ENCODE results near the gene SMPD3. TPM values are rescaled to one million over a fixed set of nuclear protein-coding genes. Genes with fewer than 3 reads are reported as not detected.

The SMPD3 gene
- total RNA-seq, 4 donors from 2014 or later, result 19.0 to 353 (median 206) TPM

DNA sequence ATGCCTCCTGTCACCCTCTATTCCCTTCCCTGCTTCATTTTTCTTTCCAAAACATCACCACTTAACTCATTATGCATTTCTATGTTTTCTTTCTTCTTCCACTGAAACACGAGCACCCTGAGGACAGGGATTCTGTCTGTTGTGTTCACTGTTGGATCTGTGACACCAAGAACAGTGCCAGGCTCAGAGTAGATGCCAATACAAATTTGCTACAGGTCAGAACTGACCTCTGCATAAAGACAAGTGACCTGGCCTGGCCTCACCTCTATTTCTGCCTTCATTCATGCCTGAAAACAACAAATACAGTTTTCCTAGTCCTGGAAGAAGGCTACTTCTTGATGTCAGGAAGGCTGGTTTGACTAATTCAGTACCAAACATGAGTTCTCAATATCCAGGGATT, 45.1 kb downstream of the SMPD3 start:
- no peaks in the 10 kb centered on the region for H3K9me3 ChIP-seq
- no peak overlapping the region for H3K27ac ChIP-seq
- H3K27me3 ChIP-seq, result no peaks in the 10 kb centered on the region
- no peaks in the 10 kb centered on the region for H3K36me3 ChIP-seq
- DNase-seq, result no peak
- no peak overlapping the region for H3K4me3 ChIP-seq
- TF ChIP-seq, protein P1, sequence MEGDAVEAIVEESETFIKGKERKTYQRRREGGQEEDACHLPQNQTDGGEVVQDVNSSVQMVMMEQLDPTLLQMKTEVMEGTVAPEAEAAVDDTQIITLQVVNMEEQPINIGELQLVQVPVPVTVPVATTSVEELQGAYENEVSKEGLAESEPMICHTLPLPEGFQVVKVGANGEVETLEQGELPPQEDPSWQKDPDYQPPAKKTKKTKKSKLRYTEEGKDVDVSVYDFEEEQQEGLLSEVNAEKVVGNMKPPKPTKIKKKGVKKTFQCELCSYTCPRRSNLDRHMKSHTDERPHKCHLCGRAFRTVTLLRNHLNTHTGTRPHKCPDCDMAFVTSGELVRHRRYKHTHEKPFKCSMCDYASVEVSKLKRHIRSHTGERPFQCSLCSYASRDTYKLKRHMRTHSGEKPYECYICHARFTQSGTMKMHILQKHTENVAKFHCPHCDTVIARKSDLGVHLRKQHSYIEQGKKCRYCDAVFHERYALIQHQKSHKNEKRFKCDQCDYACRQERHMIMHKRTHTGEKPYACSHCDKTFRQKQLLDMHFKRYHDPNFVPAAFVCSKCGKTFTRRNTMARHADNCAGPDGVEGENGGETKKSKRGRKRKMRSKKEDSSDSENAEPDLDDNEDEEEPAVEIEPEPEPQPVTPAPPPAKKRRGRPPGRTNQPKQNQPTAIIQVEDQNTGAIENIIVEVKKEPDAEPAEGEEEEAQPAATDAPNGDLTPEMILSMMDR (IDR thresholded peaks at IDR 0.05), result no peak
- TF ChIP-seq POLR2A (IDR thresholded peaks at IDR 0.05), result no peak
- H3K4me1 ChIP-seq, result no peaks in the 10 kb centered on the region

DNA sequence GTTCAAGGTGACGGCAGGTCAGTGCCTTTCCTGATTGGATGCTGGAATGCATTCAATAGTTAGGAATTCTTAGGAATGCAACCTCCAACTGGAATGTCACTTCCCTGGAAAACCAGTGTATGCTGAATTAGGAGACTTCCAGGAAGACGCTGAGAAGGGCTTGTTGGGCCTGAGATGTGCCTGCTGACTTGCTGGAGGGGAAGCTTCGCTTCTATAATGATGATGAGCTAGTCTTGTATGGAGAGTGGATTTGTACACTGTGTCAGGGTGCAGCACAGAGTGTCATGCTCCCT, 45.6 kb downstream of the SMPD3 start:
- DNase-seq, result no peak
- TF ChIP-seq POLR2A (IDR thresholded peaks at IDR 0.05), result no peak
- TF ChIP-seq, protein P1 (IDR thresholded peaks at IDR 0.05), result no peak
- Histone ChIP-seq H3K9me3 (no peaks in the 10 kb centered on the region), H3K27ac (no peak overlapping the region), H3K36me3 (no peaks in the 10 kb centered on the region), H3K4me3 (no peak overlapping the region), H3K27me3 (no peaks in the 10 kb centered on the region), H3K4me1 (no peaks in the 10 kb centered on the region)

DNA sequence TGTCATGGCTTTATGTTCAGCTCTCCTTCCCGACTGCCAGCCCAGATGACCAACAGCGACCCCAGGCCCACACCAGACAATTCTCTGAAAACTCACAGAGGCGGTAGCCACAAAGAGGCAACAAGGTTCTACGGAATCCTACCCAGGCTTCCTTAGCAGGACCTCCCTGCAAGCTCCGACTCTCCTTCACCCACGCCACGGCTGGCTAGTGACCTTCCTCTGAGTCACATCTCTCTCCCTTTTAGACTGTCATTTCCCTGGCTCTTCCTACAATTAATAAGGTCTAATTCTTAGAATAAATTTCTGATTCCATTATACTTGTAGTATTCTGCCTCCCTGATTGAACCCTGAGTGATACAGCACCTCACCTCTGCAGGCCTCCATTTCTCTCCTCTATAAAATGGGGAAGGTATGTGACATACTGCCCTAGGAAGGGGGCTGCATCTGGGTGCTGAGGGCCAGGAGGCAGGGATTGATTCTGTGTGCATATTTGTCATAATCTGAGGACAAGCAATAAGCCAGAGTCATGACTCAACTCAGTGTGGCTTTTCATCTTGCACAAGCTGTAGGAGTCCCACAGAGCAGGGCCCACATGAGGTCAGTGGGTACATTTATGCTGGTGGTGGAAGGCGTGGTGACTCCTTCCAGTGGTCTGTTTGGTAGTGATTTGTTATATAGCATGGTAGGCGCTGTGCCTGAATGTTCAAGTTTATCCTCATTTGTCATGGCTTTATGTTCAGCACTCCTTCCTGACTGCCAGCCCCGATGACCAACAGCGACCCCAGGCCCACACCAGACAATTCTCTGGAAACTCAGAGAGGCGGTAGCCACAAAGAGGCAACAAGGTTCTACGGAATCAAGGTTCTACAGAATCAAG, 46.2 kb downstream of the SMPD3 start:
- H3K27ac ChIP-seq, result no peak overlapping the region
- no peaks in the 10 kb centered on the region for H3K36me3 ChIP-seq
- no peaks in the 10 kb centered on the region for H3K4me1 ChIP-seq
- DNase-seq, result no peak
- H3K27me3 ChIP-seq, result no peaks in the 10 kb centered on the region
- no peak for TF ChIP-seq POLR2A (IDR thresholded peaks at IDR 0.05)
- TF ChIP-seq, protein P1 (IDR thresholded peaks at IDR 0.05), result no peak
- no peaks in the 10 kb centered on the region for H3K9me3 ChIP-seq
- no peak overlapping the region for H3K4me3 ChIP-seq

DNA sequence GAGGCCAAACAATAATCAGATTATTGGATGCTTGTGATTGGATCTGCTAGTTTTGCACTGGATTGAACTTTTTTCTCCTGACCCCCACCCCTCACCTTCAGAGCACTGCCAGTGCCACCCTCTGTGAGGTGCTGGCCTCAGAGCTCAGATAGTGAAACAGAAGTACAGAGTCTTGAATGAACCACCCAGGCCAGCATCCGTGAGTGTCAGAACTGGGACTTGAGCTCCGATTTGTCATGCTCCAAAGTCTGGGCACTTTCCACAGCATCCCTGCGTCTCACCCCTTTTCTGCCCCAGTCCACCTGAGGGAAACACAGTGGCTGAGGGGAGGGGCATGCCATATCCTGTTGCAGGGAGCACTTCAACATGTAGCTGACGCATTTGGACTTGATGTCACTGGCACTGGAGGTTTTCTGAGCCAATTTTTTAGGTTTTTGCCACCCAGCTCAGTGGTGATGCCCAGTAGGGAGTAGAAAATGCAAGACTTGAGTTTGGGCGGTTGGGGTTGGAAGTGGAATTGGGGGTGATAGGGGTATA, 47.3 kb downstream of the SMPD3 start:
- Histone ChIP-seq H3K36me3 (no peaks in the 10 kb centered on the region), H3K27me3 (no peaks in the 10 kb centered on the region), H3K27ac (no peak overlapping the region), H3K9me3 (no peaks in the 10 kb centered on the region), H3K4me1 (no peaks in the 10 kb centered on the region), H3K4me3 (no peak overlapping the region)
- TF ChIP-seq, protein P1 (IDR thresholded peaks at IDR 0.05), result no peak
- TF ChIP-seq POLR2A (IDR thresholded peaks at IDR 0.05), result no peak
- no peak for DNase-seq

DNA sequence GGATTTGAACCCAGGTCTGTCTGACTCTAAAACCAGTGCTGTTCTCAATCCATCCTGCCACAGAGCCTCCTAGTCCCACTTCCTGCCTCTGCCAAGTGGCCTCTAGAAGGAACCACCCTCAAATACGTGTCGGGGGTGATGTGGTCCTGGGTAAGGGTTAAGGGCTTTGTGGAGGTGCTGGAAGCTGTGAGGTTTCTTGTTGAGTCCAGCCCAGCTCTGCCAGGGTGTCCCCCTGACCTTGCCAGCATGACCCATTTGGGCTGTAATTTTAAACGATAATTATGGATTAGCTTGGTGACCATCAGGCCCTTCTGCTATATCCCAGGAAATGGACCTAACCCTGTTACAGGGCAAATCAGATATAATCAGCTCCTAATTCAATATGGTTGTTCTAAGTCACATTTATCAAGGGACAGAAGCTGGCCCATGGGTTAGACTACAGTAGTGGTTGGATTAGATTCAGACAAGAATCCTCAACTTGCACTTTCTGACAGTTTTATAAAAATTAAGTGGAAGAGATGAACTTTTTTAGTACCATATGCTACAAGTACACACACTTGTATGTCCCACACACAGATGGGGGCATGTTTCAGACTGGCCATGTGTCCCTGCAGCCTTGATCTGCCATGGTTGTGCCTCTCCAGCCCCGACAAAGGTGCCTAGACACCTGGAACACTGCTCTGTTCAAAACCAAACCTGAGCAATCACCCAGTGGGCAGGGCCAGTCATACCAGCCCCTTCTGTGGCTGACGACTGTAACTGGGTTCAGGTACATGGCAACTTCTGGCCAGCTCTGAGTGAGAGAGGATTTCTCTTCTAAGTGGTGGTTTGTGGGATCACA, 48.0 kb downstream of the SMPD3 start:
- TF ChIP-seq, protein P1 (IDR thresholded peaks at IDR 0.05), result no peak
- no peak for TF ChIP-seq POLR2A (IDR thresholded peaks at IDR 0.05)
- H3K36me3 ChIP-seq, result no peaks in the 10 kb centered on the region
- H3K9me3 ChIP-seq, result no peaks in the 10 kb centered on the region
- H3K27me3 ChIP-seq, result no peaks in the 10 kb centered on the region
- H3K4me3 ChIP-seq, result no peak overlapping the region
- DNase-seq, result no peak
- H3K27ac ChIP-seq, result no peak overlapping the region
- no peaks in the 10 kb centered on the region for H3K4me1 ChIP-seq
